Measurements from ENCODE around the gene PNMT. TPM values are rescaled to one million over a fixed set of nuclear protein-coding genes. Genes with fewer than 3 reads are reported as not detected.
A peak's percentile ranks its signal among the peaks of the same experiment; 100 is the strongest.

PNMT gene
- total and polyA plus RNA-seq, 2 donors (not counting 1 experiment from before 2014, with no cell fraction given): 0.13 to 0.76 TPM

DNA sequence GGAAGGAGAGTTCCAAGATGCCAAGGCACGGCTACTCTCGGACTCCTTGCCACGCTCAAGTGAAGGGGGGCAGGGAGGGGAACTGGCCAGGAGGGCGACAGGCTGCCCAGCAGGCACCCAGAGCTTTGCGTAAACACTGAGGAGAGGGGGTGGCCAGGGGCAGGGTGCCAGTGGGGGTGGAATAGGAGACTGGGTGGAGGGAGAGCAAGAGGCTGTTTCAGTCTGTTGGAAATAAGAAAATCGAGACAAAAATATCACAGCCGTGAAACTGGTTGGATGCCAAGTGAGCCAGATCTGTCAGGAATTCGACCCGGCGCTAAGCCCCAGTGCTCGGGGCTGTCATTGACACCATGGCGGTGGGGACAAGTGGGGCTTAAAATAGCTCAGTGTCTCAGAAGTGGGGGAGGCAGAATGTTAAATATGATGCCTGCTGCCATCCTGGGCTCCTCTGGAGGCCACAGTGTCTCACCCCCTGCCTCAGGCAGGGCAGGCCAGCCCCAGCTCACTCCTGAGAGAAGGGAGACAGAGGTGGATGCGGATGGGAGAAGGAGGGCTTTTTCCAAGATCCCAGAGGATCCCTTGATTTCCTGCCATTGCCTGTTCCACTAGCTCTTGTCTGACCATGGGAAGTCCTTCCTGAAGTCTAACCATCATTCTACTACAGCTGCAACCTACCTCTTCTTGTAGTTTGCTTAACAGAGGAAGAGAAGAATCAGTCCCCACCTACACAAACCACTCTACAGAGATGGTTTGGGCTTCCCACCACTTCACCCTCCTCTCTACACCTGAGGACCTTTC is 9.5 kb downstream of the PNMT start:
- no peaks in the 10 kb centered on the region for H3K9me3 Mint-ChIP-seq (ENCODE audit: insufficient read depth)
- no peaks in the 10 kb centered on the region for H3K79me2 ChIP-seq (ENCODE audit: control insufficient read depth, insufficient read depth, low read length)
- ATAC-seq (ENCODE audit: low read depth): no peak
- peaks cover 0 to 3% (median 0%) of the 10 kb centered on the region in 3 donors for H3K9me3 ChIP-seq (ENCODE audit: control extremely low read depth in 1 of 3, control insufficient read depth in 2 of 3, insufficient read depth in 1 of 3, low read length in 2 of 3)
- peaks cover 0 to 5% of the 10 kb centered on the region in 2 experiments for H3K36me3 ChIP-seq (replicated peaks in 1 of 2; ENCODE audit: control extremely low read depth in 1 of 2, control insufficient read depth in 1 of 2, extremely low read depth in 1 of 2, insufficient read depth in 2 of 2, low read length in 1 of 2)
- WGBS (ENCODE audit: insufficient coverage): 45% methylated on average over 12 of the region's 13 CpGs
- H3K4me1 Mint-ChIP-seq: peaks cover 75% of the 10 kb centered on the region
- H3K4me2 ChIP-seq (replicated peaks; ENCODE audit: low read depth, low read length, poor library complexity, severe bottlenecking): peak overlapping the region; percentile 34
- H3K4me3 Mint-ChIP-seq: peak overlapping the region; percentile 68
- intact Hi-C loops (cut with micrococcal nuclease): loop anchor here (5.0 kb wide), 1 partner anchor 75 kb away; no protein-coding TSS in a partner anchor
- no peak overlapping the region for H3K9ac ChIP-seq (ENCODE audit: low read length)
- no peaks in the 10 kb centered on the region for H3K27me3 Mint-ChIP-seq
- peak overlapping the region; percentile 98 for H3K27ac Mint-ChIP-seq
- H2AFZ ChIP-seq (ENCODE audit: insufficient read depth, low read depth, low read length, poor library complexity, severe bottlenecking): no peak overlapping the region
- peak overlapping the region; percentile 64 to 94 for H3K27ac ChIP-seq (ENCODE audit: low read length in 2 of 2)
- peaks cover 75 to 82% of the 10 kb centered on the region in 2 donors for H3K4me1 ChIP-seq (ENCODE audit: control insufficient read depth in 2 of 2, insufficient read depth in 2 of 2, low read length in 2 of 2)
- ChIA-PET POLR2A (interaction anchor here (2.2 to 3.6 kb wide), 2 partner anchors 10 to 11 kb away, joined by 7 to 11 read pairs; partner anchors contain the start of gene PGAP3), CTCF (interaction anchor here (0.6 to 7.6 kb wide), 6 partner anchors 7 to 56 kb away, joined by 3 to 48 read pairs (median 10); partner anchors contain the start of genes PGAP3 and PNMT)
- no peak overlapping the region for H3K4me3 ChIP-seq (ENCODE audit: control extremely low read depth in 1 of 5, extremely low read depth in 1 of 5, insufficient read depth in 1 of 5, low read depth in 2 of 5, low read length in 4 of 5)
- TF ChIP-seq, protein P1, sequence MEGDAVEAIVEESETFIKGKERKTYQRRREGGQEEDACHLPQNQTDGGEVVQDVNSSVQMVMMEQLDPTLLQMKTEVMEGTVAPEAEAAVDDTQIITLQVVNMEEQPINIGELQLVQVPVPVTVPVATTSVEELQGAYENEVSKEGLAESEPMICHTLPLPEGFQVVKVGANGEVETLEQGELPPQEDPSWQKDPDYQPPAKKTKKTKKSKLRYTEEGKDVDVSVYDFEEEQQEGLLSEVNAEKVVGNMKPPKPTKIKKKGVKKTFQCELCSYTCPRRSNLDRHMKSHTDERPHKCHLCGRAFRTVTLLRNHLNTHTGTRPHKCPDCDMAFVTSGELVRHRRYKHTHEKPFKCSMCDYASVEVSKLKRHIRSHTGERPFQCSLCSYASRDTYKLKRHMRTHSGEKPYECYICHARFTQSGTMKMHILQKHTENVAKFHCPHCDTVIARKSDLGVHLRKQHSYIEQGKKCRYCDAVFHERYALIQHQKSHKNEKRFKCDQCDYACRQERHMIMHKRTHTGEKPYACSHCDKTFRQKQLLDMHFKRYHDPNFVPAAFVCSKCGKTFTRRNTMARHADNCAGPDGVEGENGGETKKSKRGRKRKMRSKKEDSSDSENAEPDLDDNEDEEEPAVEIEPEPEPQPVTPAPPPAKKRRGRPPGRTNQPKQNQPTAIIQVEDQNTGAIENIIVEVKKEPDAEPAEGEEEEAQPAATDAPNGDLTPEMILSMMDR (IDR thresholded peaks at IDR 0.05): no peak
- TF ChIP-seq EZH2 (IDR thresholded peaks at IDR 0.05; ENCODE audit: borderline replicate concordance, insufficient read depth, low read depth, low read length, poor library complexity, severe bottlenecking): no peak
- H3K27me3 ChIP-seq (replicated peaks in 1 of 4; ENCODE audit: control extremely low read depth in 1 of 4, control insufficient read depth in 3 of 4, insufficient read depth in 4 of 4, low read length in 3 of 4): no peaks in the 10 kb centered on the region
- H4K20me1 ChIP-seq (ENCODE audit: control insufficient read depth, insufficient read depth, low read length, poor library complexity, severe bottlenecking): no peaks in the 10 kb centered on the region
- DNase-seq: no peak
